ENCODE data around the gene IQSEC2.
A peak's percentile ranks its signal among the peaks of the same experiment; 100 is the strongest.

The IQSEC2 gene

GRCh38 chrX:53266914-53267313 is 14.5 kb downstream of the IQSEC2 start:
- DNase-seq = no peak

- DNase-seq = no peak
These were observed 15.4 kb downstream of the IQSEC2 start for GRCh38 chrX:53265771-53266574.

GRCh38 chrX:53263597-53264094 is 17.7 kb downstream of the IQSEC2 start:
- peak; percentile 34 for DNase-seq

- peak; percentile 34 for DNase-seq
These were observed 18.4 kb downstream of the IQSEC2 start for GRCh38 chrX:53262918-53263394.

GRCh38 chrX:53262189-53262917 is 19.0 kb downstream of the IQSEC2 start:
- no peak for DNase-seq

- no peak for DNase-seq
These were observed 19.9 kb downstream of the IQSEC2 start for GRCh38 chrX:53261355-53261972.

- DNase-seq = no peak
These were observed 20.5 kb downstream of the IQSEC2 start for GRCh38 chrX:53260836-53261235.

GRCh38 chrX:53257670-53258423 is 23.5 kb downstream of the IQSEC2 start:
- no peak for DNase-seq

GRCh38 chrX:53257166-53257565 is 24.2 kb downstream of the IQSEC2 start:
- DNase-seq = no peak

GRCh38 chrX:53256446-53257041 is 24.8 kb downstream of the IQSEC2 start:
- no peak for DNase-seq

- no peak for DNase-seq
These were observed 25.6 kb downstream of the IQSEC2 start for GRCh38 chrX:53255738-53256191.

GRCh38 chrX:53254570-53255461 is 26.6 kb downstream of the IQSEC2 start:
- DNase-seq = no peak

- DNase-seq = no peak
These were observed 27.9 kb downstream of the IQSEC2 start for GRCh38 chrX:53253293-53254020.

GRCh38 chrX:53251307-53251706 is 30.1 kb downstream of the IQSEC2 start:
- no peak for DNase-seq

- no peak for DNase-seq
These were observed 30.8 kb downstream of the IQSEC2 start for GRCh38 chrX:53250556-53250955.

GRCh38 chrX:53249408-53250042 is 31.9 kb downstream of the IQSEC2 start:
- no peak for DNase-seq

GRCh38 chrX:53247928-53248327 is 33.5 kb downstream of the IQSEC2 start:
- DNase-seq = no peak

GRCh38 chrX:53246231-53246630 is 35.2 kb downstream of the IQSEC2 start:
- DNase-seq = no peak

- no peak for DNase-seq
These were observed 36.8 kb downstream of the IQSEC2 start for GRCh38 chrX:53244610-53245009.

- no peak for DNase-seq
These were observed 39.1 kb downstream of the IQSEC2 start for GRCh38 chrX:53242310-53242709.

All from CD4-positive, alpha-beta T cell treated with Interferon gamma for 1 hour (primary cell).